HCT116 (cell line): ENCODE measurements around the gene SYTL4. TPM values are rescaled to one million over a fixed set of nuclear protein-coding genes. Genes with fewer than 3 reads are reported as not detected.

Experiments
- ATAC-seq: fragments of 200-7000 bp; cut with Tn5 transposase; 2 replicates; pipeline ENCODE4 v1.9.1; 2020; ENCODE audit warnings: mild to moderate bottlenecking, moderate library complexity
- BruUV-seq: library from RNA; stranded (reverse); fragments of 400-500 nt; replicated peaks from 2 replicates; lab custom pipeline; 2021; lab: Mats Ljungman, UMichigan
- CTCF ChIA-PET: fragments of 300-600 bp; sonication (Branson Sonifier 250); formaldehyde crosslinking; loops from one replicate; lab custom pipeline; 2021; ENCODE audit warnings: antibody characterized with exemption; lab: Charles Lee
- POLR2A ChIA-PET: fragments of 300-600, 350-600 bp; sonication (Branson Sonifier 250); formaldehyde crosslinking; loops from one replicate; lab custom pipeline; 2021; ENCODE audit warnings: antibody characterized with exemption; lab: Charles Lee
- RAD21 ChIA-PET, 2 experiments: fragments of 300-600 bp; sonication (Branson Sonifier 250); formaldehyde crosslinking; loops; one replicate each; lab custom pipeline; 2023; ENCODE audit warnings: low total read pairs in 2 of 2; ENCODE audit not compliant: uncharacterized antibody in 2 of 2, unreplicated experiment in 2 of 2, low non-redundant PET in 1 of 2; lab: Charles Lee
- DNase-seq: peaks from one replicate; pipeline ENCODE4 v3.0.0-alpha.2; 2010; ENCODE audit warnings: low read depth, low spot score
- H2AFZ ChIP-seq: fragments of 200-600 bp; shearing (Covaris generic), sonication (generic); 2 replicates; pipeline ENCODE4 v1.6.1; 2017; ENCODE audit warnings: low read depth, mixed run types, mixed read lengths, antibody characterized with exemption, low read length; ENCODE audit not compliant: poor library complexity, severe bottlenecking
- H3K27ac ChIP-seq: 2 replicates; pipeline ENCODE4 v1.5.1; 2012; ENCODE audit warnings: low read depth, low read length
- H3K27me3 ChIP-seq: fragments of 200-600 bp; sonication (generic); 2 replicates; pipeline ENCODE4 v1.6.1; 2016; ENCODE audit warnings: mixed run types, low read length, mixed read lengths; ENCODE audit not compliant: insufficient read depth
- H3K36me3 ChIP-seq, 2 experiments: fragments of 200-500 bp in 1 of 2; fragments of 200-600 bp in 1 of 2; sonication (Bioruptor generic) in 1 of 2; sonication (generic) in 1 of 2; 2 replicates each; pipeline versions ENCODE4 v1.5.1 to v1.6.1; 2014 to 2016; ENCODE audit warnings: low read length in 2 of 2, inconsistent platforms in 1 of 2, mixed read lengths in 1 of 2, mixed run types in 1 of 2; ENCODE audit not compliant: insufficient read depth in 2 of 2, control insufficient read depth in 1 of 2
- H3K4me1 ChIP-seq, 2 experiments: fragments of 200-600 bp in 1 of 2; sonication (generic) in 1 of 2; 2 replicates each; pipeline versions ENCODE4 v1.5.1 to v1.6.1; 2012 to 2017; ENCODE audit warnings: low read length in 2 of 2, inconsistent platforms in 1 of 2, mild to moderate bottlenecking in 1 of 2, mixed read lengths in 1 of 2, mixed run types in 1 of 2, moderate library complexity in 1 of 2; ENCODE audit not compliant: insufficient read depth in 2 of 2, control insufficient read depth in 1 of 2
- H3K4me2 ChIP-seq: fragments of 200-600 bp; sonication (generic); 2 replicates; pipeline ENCODE4 v1.6.1; 2017; ENCODE audit warnings: mixed run types, low read length, mixed read lengths
- H3K4me3 ChIP-seq, 2 experiments: fragments of 200-600 bp in 1 of 2; sonication (generic) in 1 of 2; replicated peaks in 1 of 2; 2 replicates each; pipeline ENCODE4 v1.5.1; 2011 to 2016; ENCODE audit warnings: low read length in 2 of 2, control low read depth in 1 of 2, low read depth in 1 of 2, mild to moderate bottlenecking in 1 of 2, mixed read lengths in 1 of 2, mixed run types in 1 of 2
- H3K79me2 ChIP-seq: fragments of 200-600 bp; sonication (generic); 2 replicates; pipeline ENCODE4 v1.6.1; 2017; ENCODE audit warnings: mild to moderate bottlenecking, mixed run types, low read length, moderate library complexity, mixed read lengths; ENCODE audit not compliant: insufficient read depth
- H3K9ac ChIP-seq: fragments of 200-600 bp; sonication (generic); 2 replicates; pipeline ENCODE4 v1.6.1; 2016; ENCODE audit warnings: low read length, mixed read lengths
- H3K9me2 ChIP-seq: fragments of 200-600 bp; sonication (generic), shearing (Covaris generic); 2 replicates; pipeline ENCODE4 v1.6.1; 2017; ENCODE audit warnings: mixed run types, mild to moderate bottlenecking, moderate library complexity; ENCODE audit not compliant: insufficient read depth
- H3K9me3 ChIP-seq, 2 experiments: fragments of 200-500 bp in 1 of 2; fragments of 200-600 bp in 1 of 2; sonication (Bioruptor generic) in 1 of 2; sonication (generic) in 1 of 2; 2 replicates each; pipeline ENCODE4 v1.6.1; 2014 to 2017; ENCODE audit warnings: low read length in 2 of 2, mixed read lengths in 2 of 2, inconsistent platforms in 1 of 2, low read depth in 1 of 2, mild to moderate bottlenecking in 1 of 2, mixed run types in 1 of 2, moderate library complexity in 1 of 2; ENCODE audit not compliant: control insufficient read depth in 1 of 2, insufficient read depth in 1 of 2
- H4K20me1 ChIP-seq: fragments of 200-600 bp; sonication (generic), shearing (Covaris generic); 2 replicates; pipeline ENCODE4 v1.6.1; 2017; ENCODE audit warnings: mixed run types, mild to moderate bottlenecking, moderate library complexity; ENCODE audit not compliant: insufficient read depth
- CBX3 ChIP-seq: IDR thresholded peaks from 2 replicates; pipeline ENCODE4 v1.6.1; 2012; ENCODE audit warnings: low read depth
- CEBPB ChIP-seq: IDR thresholded peaks from 2 replicates; pipeline ENCODE4 v1.6.1; 2012; ENCODE audit warnings: low read depth
- EGR1 ChIP-seq: IDR thresholded peaks from 2 replicates; pipeline ENCODE4 v1.6.1; 2012; ENCODE audit warnings: low read depth
- EZH2phosphoT487 ChIP-seq: fragments of 200-600 bp; IDR thresholded peaks from 2 replicates; pipeline ENCODE4 v1.6.1; 2018; ENCODE audit warnings: antibody characterized with exemption, borderline replicate concordance
- JUND ChIP-seq: IDR thresholded peaks from 2 replicates; pipeline ENCODE4 v1.6.1; 2012
- MAX ChIP-seq: IDR thresholded peaks from 2 replicates; pipeline ENCODE4 v1.6.1; 2012
- POLR2AphosphoS5 ChIP-seq: IDR thresholded peaks from 2 replicates; pipeline ENCODE4 v1.6.1; 2011; ENCODE audit warnings: mild to moderate bottlenecking, low read depth, low read length, moderate library complexity
- RAD21 ChIP-seq: IDR thresholded peaks from 2 replicates; pipeline ENCODE4 v1.6.1; 2012; ENCODE audit warnings: low read depth, mild to moderate bottlenecking
- SIN3A ChIP-seq: IDR thresholded peaks from 2 replicates; pipeline ENCODE4 v1.6.1; 2012; ENCODE audit warnings: low read depth
- SRF ChIP-seq: IDR thresholded peaks from 2 replicates; pipeline ENCODE4 v1.6.1; 2012; ENCODE audit warnings: low read depth
- TCF7L2 ChIP-seq: IDR thresholded peaks from 2 replicates; pipeline ENCODE4 v1.7.0; 2011; ENCODE audit warnings: borderline replicate concordance, inconsistent platforms; ENCODE audit not compliant: insufficient read depth, insufficient read length; ENCODE audit errors: extremely low read depth
- YY1 ChIP-seq: IDR thresholded peaks from 2 replicates; pipeline ENCODE4 v1.6.1; 2011; ENCODE audit warnings: low read length, low read depth, moderate library complexity, mild to moderate bottlenecking; ENCODE audit not compliant: insufficient replicate concordance; ENCODE audit errors: extremely low read depth
- ZFX ChIP-seq: fragments of 450-650 bp; IDR thresholded peaks from 2 replicates; pipeline ENCODE4 v1.6.1; 2017
- ZNF274 ChIP-seq: fragments of 200-500 bp; sonication (Bioruptor generic); IDR thresholded peaks from 2 replicates; pipeline ENCODE4 v1.6.1; 2014; ENCODE audit warnings: mild to moderate bottlenecking, low read depth, low read length, inconsistent platforms
- intact Hi-C: fragments of 100-400 bp; cut with micrococcal nuclease; formaldehyde crosslinking; loops from 2 replicates; pipeline ENCODE4 v1.10.0; 2022
- total RNA-seq: library from RNA; stranded (reverse); gene quantifications from one replicate; pipeline ENCODE4 v1.2.1, GENCODE V29; 2021; ENCODE audit not compliant: unreplicated experiment
- TF ChIP-seq, protein P1 (sequence below): IDR thresholded peaks from 2 replicates; pipeline ENCODE4 v1.6.1; 2011; ENCODE audit warnings: mild to moderate bottlenecking, low read length, moderate library complexity; ENCODE audit not compliant: insufficient replicate concordance; ENCODE audit errors: extremely low read depth
- TF ChIP-seq, protein P2 (sequence below): IDR thresholded peaks from 2 replicates; pipeline ENCODE4 v1.6.1; 2012; ENCODE audit warnings: low read depth
- TF ChIP-seq, protein P3 (sequence below), 3 experiments: fragments of 200-600 bp in 1 of 3; sonication (generic) in 1 of 3; IDR thresholded peaks in 2 of 3; conservative IDR thresholded peaks in 1 of 3; 2 replicates each; pipeline ENCODE4 v1.5.1; 2012 to 2017; ENCODE audit warnings: low read depth in 2 of 3, low read length in 2 of 3, antibody characterized with exemption in 1 of 3, borderline replicate concordance in 1 of 3, control low read depth in 1 of 3, mild to moderate bottlenecking in 1 of 3, mixed read lengths in 1 of 3, mixed run types in 1 of 3, moderate library complexity in 1 of 3; ENCODE audit not compliant: insufficient read depth in 1 of 3

Gene SYTL4
- total RNA-seq, 1 experiment from 2014 or later = 8.8 TPM

GRCh38 chrX:100647739-100648138 lies 84.2 kb downstream of the SYTL4 start:
- Histone ChIP-seq H3K4me1 (peaks cover 18 to 61% of the 10 kb centered on the region in 2 experiments), H3K4me2 (no peak overlapping the region), H3K36me3 (no peaks in the 10 kb centered on the region), H3K4me3 (no peak overlapping the region), H4K20me1 (no peaks in the 10 kb centered on the region), H3K9ac (no peak overlapping the region), H3K79me2 (no peaks in the 10 kb centered on the region), H3K9me2 (no peaks in the 10 kb centered on the region), H3K27ac (no peak overlapping the region), H3K9me3 (no peaks in the 10 kb centered on the region), H2AFZ (no peak overlapping the region), H3K27me3 (no peaks in the 10 kb centered on the region)
- ATAC-seq = no peak
- intact Hi-C loops = no loop called here
- DNase-seq = no peak
- TF ChIP-seq, protein P1, sequence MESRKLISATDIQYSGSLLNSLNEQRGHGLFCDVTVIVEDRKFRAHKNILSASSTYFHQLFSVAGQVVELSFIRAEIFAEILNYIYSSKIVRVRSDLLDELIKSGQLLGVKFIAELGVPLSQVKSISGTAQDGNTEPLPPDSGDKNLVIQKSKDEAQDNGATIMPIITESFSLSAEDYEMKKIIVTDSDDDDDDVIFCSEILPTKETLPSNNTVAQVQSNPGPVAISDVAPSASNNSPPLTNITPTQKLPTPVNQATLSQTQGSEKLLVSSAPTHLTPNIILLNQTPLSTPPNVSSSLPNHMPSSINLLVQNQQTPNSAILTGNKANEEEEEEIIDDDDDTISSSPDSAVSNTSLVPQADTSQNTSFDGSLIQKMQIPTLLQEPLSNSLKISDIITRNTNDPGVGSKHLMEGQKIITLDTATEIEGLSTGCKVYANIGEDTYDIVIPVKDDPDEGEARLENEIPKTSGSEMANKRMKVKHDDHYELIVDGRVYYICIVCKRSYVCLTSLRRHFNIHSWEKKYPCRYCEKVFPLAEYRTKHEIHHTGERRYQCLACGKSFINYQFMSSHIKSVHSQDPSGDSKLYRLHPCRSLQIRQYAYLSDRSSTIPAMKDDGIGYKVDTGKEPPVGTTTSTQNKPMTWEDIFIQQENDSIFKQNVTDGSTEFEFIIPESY = no peak
- TF ChIP-seq SRF (no peak), TCF7L2 (no peak), SIN3A (no peak), ZFX (no peak), CEBPB (no peak), JUND (no peak), EGR1 (no peak), RAD21 (no peak), EZH2phosphoT487 (no peak), ZNF274 (no peak), POLR2AphosphoS5 (no peak), CBX3 (no peak), YY1 (no peak), MAX (no peak)
- TF ChIP-seq, protein P2, sequence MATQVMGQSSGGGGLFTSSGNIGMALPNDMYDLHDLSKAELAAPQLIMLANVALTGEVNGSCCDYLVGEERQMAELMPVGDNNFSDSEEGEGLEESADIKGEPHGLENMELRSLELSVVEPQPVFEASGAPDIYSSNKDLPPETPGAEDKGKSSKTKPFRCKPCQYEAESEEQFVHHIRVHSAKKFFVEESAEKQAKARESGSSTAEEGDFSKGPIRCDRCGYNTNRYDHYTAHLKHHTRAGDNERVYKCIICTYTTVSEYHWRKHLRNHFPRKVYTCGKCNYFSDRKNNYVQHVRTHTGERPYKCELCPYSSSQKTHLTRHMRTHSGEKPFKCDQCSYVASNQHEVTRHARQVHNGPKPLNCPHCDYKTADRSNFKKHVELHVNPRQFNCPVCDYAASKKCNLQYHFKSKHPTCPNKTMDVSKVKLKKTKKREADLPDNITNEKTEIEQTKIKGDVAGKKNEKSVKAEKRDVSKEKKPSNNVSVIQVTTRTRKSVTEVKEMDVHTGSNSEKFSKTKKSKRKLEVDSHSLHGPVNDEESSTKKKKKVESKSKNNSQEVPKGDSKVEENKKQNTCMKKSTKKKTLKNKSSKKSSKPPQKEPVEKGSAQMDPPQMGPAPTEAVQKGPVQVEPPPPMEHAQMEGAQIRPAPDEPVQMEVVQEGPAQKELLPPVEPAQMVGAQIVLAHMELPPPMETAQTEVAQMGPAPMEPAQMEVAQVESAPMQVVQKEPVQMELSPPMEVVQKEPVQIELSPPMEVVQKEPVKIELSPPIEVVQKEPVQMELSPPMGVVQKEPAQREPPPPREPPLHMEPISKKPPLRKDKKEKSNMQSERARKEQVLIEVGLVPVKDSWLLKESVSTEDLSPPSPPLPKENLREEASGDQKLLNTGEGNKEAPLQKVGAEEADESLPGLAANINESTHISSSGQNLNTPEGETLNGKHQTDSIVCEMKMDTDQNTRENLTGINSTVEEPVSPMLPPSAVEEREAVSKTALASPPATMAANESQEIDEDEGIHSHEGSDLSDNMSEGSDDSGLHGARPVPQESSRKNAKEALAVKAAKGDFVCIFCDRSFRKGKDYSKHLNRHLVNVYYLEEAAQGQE = no peak
- TF ChIP-seq, protein P3, sequence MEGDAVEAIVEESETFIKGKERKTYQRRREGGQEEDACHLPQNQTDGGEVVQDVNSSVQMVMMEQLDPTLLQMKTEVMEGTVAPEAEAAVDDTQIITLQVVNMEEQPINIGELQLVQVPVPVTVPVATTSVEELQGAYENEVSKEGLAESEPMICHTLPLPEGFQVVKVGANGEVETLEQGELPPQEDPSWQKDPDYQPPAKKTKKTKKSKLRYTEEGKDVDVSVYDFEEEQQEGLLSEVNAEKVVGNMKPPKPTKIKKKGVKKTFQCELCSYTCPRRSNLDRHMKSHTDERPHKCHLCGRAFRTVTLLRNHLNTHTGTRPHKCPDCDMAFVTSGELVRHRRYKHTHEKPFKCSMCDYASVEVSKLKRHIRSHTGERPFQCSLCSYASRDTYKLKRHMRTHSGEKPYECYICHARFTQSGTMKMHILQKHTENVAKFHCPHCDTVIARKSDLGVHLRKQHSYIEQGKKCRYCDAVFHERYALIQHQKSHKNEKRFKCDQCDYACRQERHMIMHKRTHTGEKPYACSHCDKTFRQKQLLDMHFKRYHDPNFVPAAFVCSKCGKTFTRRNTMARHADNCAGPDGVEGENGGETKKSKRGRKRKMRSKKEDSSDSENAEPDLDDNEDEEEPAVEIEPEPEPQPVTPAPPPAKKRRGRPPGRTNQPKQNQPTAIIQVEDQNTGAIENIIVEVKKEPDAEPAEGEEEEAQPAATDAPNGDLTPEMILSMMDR (IDR thresholded peaks at IDR 0.05 in 2 of 3, conservative IDR thresholded peaks at IDR 0.05 in 1 of 3; ENCODE audit: borderline replicate concordance in 1 of 3, insufficient read depth in 1 of 3, low read depth in 2 of 3, low read length in 2 of 3) = no peak
- no TSS peak for BruUV-seq
- POLR2A ChIA-PET = interaction anchor here (1.7 kb wide), 1 partner anchor 11 kb away, joined by 5 read pairs; the partner anchor contains the start of gene TSPAN6
- CTCF ChIA-PET = no interaction called here
- RAD21 ChIA-PET = no interaction called here
